Activated CD4-positive, alpha-beta T cell treated with anti-CD3 and anti-CD28 coated beads for 1 hour (primary cell): ENCODE results near the gene DAGLB.
"Not testable (repeated sequence)": the region's sequence is repeated elsewhere in the genome, so short reads cannot be mapped to it uniquely, and the experiment has no call there.

ENCODE experiments used
- DNase-seq: peaks from one replicate; pipeline ENCODE4 v3.0.0-alpha.2; 2020

Gene DAGLB

GRCh38 chr7:6425948-6426347 is 21.8 kb downstream of the DAGLB start:
- no peak for DNase-seq

GRCh38 chr7:6423942-6424701 is 23.6 kb downstream of the DAGLB start:
- no peak for DNase-seq

GRCh38 chr7:6422926-6423632 is 24.7 kb downstream of the DAGLB start:
- no peak for DNase-seq

- DNase-seq = no peak
These were observed 25.7 kb downstream of the DAGLB start for GRCh38 chr7:6422095-6422494.

- no peak for DNase-seq
These were observed 27.1 kb downstream of the DAGLB start for GRCh38 chr7:6420680-6421079.

GRCh38 chr7:6419310-6419773 is 28.4 kb downstream of the DAGLB start:
- no peak for DNase-seq

GRCh38 chr7:6417408-6417807 is 30.3 kb downstream of the DAGLB start:
- DNase-seq = no peak

GRCh38 chr7:6416516-6417145 is 31.1 kb downstream of the DAGLB start:
- no peak for DNase-seq

GRCh38 chr7:6413637-6414036 is 34.1 kb downstream of the DAGLB start:
- DNase-seq = no peak

- no peak for DNase-seq
These were observed 37.6 kb downstream of the DAGLB start for GRCh38 chr7:6409944-6410693.

- no peak for DNase-seq
These were observed 38.7 kb downstream of the DAGLB start for GRCh38 chr7:6409091-6409490.

GRCh38 chr7:6407434-6407833 is 40.3 kb downstream of the DAGLB start:
- no peak for DNase-seq

- DNase-seq = no peak
These were observed 41.6 kb downstream of the DAGLB start for GRCh38 chr7:6406121-6406520.

GRCh38 chr7:6403907-6404306 is 43.8 kb downstream of the DAGLB start:
- no peak for DNase-seq

- DNase-seq = no peak
These were observed 45.0 kb downstream of the DAGLB start for GRCh38 chr7:6402741-6403140.

GRCh38 chr7:6402041-6402440 is 45.7 kb downstream of the DAGLB start:
- no peak for DNase-seq

- DNase-seq = no peak
These were observed 46.2 kb downstream of the DAGLB start for GRCh38 chr7:6401536-6401935.

GRCh38 chr7:6400243-6401105 is 47.3 kb downstream of the DAGLB start:
- not testable (repeated sequence) for DNase-seq

GRCh38 chr7:6399351-6399750 is 48.4 kb downstream of the DAGLB start:
- DNase-seq = no peak

- DNase-seq = no peak
These were observed 48.8 kb downstream of the DAGLB start for GRCh38 chr7:6398943-6399342.

- not testable (repeated sequence) for DNase-seq
These were observed 49.8 kb downstream of the DAGLB start for GRCh38 chr7:6397759-6398495.
